ENCODE data around the gene GDF10. TPM values are rescaled to one million over a fixed set of nuclear protein-coding genes. Genes with fewer than 3 reads are reported as not detected.

The GDF10 gene
- polyA plus RNA-seq, 1 donor from 2014 or later: 0.66 TPM

GRCh38 chr10:47308775-47309174, 8.8 kb downstream of the GDF10 start:
- H3K4me3 ChIP-seq (ENCODE audit: low read length): no peak overlapping the region
- no peak overlapping the region for H2AFZ ChIP-seq (ENCODE audit: low read depth, low read length)
- H3K9ac ChIP-seq (ENCODE audit: low read length): no peak overlapping the region
- H3K36me3 ChIP-seq (ENCODE audit: insufficient read depth, low read length): no peaks in the 10 kb centered on the region
- no peaks in the 10 kb centered on the region for H3K9me2 ChIP-seq (ENCODE audit: insufficient read depth, low read length)
- no peak overlapping the region for H3K4me2 ChIP-seq (ENCODE audit: low read length)
- no peak overlapping the region for H3K27ac ChIP-seq (ENCODE audit: low read length)
- no peaks in the 10 kb centered on the region for H3F3A ChIP-seq (ENCODE audit: insufficient read depth, low read length, poor library complexity, severe bottlenecking)
- H3K9me3 ChIP-seq (ENCODE audit: low read length): no peaks in the 10 kb centered on the region
- no peaks in the 10 kb centered on the region for H3K79me2 ChIP-seq (replicated peaks; ENCODE audit: insufficient read depth, low read length)
- no peaks in the 10 kb centered on the region for H4K20me1 ChIP-seq (ENCODE audit: insufficient read depth)
- no peaks in the 10 kb centered on the region for H3K27me3 ChIP-seq (ENCODE audit: insufficient read depth, low read depth, low read length)
- TF ChIP-seq CTCF (IDR thresholded peaks at IDR 0.05; ENCODE audit: poor library complexity, severe bottlenecking): no peak
- no peak for TF ChIP-seq POLR2AphosphoS5 (IDR thresholded peaks at IDR 0.05)
- no peak for TF ChIP-seq RAD21 (conservative IDR thresholded peaks at IDR 0.05)
- TF ChIP-seq EP300 (conservative IDR thresholded peaks at IDR 0.05; ENCODE audit: poor library complexity, severe bottlenecking): no peak
- TF ChIP-seq EZH2 (IDR thresholded peaks at IDR 0.05; ENCODE audit: borderline replicate concordance, insufficient read depth, low read length, poor library complexity, severe bottlenecking): no peak
- no peak for TF ChIP-seq TAF1 (IDR thresholded peaks at IDR 0.05; ENCODE audit: low read depth)
- TF ChIP-seq, protein P1, sequence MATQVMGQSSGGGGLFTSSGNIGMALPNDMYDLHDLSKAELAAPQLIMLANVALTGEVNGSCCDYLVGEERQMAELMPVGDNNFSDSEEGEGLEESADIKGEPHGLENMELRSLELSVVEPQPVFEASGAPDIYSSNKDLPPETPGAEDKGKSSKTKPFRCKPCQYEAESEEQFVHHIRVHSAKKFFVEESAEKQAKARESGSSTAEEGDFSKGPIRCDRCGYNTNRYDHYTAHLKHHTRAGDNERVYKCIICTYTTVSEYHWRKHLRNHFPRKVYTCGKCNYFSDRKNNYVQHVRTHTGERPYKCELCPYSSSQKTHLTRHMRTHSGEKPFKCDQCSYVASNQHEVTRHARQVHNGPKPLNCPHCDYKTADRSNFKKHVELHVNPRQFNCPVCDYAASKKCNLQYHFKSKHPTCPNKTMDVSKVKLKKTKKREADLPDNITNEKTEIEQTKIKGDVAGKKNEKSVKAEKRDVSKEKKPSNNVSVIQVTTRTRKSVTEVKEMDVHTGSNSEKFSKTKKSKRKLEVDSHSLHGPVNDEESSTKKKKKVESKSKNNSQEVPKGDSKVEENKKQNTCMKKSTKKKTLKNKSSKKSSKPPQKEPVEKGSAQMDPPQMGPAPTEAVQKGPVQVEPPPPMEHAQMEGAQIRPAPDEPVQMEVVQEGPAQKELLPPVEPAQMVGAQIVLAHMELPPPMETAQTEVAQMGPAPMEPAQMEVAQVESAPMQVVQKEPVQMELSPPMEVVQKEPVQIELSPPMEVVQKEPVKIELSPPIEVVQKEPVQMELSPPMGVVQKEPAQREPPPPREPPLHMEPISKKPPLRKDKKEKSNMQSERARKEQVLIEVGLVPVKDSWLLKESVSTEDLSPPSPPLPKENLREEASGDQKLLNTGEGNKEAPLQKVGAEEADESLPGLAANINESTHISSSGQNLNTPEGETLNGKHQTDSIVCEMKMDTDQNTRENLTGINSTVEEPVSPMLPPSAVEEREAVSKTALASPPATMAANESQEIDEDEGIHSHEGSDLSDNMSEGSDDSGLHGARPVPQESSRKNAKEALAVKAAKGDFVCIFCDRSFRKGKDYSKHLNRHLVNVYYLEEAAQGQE (IDR thresholded peaks at IDR 0.05; ENCODE audit: borderline replicate concordance): no peak
- TF ChIP-seq MXI1 (conservative IDR thresholded peaks at IDR 0.05; ENCODE audit: poor library complexity, severe bottlenecking): no peak
- no peak for TF ChIP-seq SMC3 (conservative IDR thresholded peaks at IDR 0.05; ENCODE audit: poor library complexity)

GRCh38 chr10:47309408-47310089, 9.6 kb downstream of the GDF10 start:
- Histone ChIP-seq H3K27me3 (ENCODE audit: insufficient read depth, low read depth, low read length) (no peaks in the 10 kb centered on the region), H3K4me2 (ENCODE audit: low read length) (no peak overlapping the region), H3K9me2 (ENCODE audit: insufficient read depth, low read length) (no peaks in the 10 kb centered on the region), H3K9me3 (ENCODE audit: low read length) (no peaks in the 10 kb centered on the region), H4K20me1 (ENCODE audit: insufficient read depth) (no peaks in the 10 kb centered on the region), H3K27ac (ENCODE audit: low read length) (no peak overlapping the region), H3K36me3 (ENCODE audit: insufficient read depth, low read length) (no peaks in the 10 kb centered on the region), H3K9ac (ENCODE audit: low read length) (no peak overlapping the region), H3F3A (ENCODE audit: insufficient read depth, low read length, poor library complexity, severe bottlenecking) (no peaks in the 10 kb centered on the region), H2AFZ (ENCODE audit: low read depth, low read length) (no peak overlapping the region), H3K4me3 (ENCODE audit: low read length) (no peak overlapping the region), H3K79me2 (replicated peaks; ENCODE audit: insufficient read depth, low read length) (no peaks in the 10 kb centered on the region)
- TF ChIP-seq MXI1 (conservative IDR thresholded peaks at IDR 0.05; ENCODE audit: poor library complexity, severe bottlenecking) (no peak), EP300 (conservative IDR thresholded peaks at IDR 0.05; ENCODE audit: poor library complexity, severe bottlenecking) (no peak), RAD21 (conservative IDR thresholded peaks at IDR 0.05) (no peak), POLR2AphosphoS5 (IDR thresholded peaks at IDR 0.05) (no peak), TAF1 (IDR thresholded peaks at IDR 0.05; ENCODE audit: low read depth) (no peak), EZH2 (IDR thresholded peaks at IDR 0.05; ENCODE audit: borderline replicate concordance, insufficient read depth, low read length, poor library complexity, severe bottlenecking) (no peak)
- TF ChIP-seq, protein P1 (IDR thresholded peaks at IDR 0.05; ENCODE audit: borderline replicate concordance): no peak

All from neural cell (in vitro differentiated cells).